IPS DF 6.9 (cell line): Measurements from ENCODE around the gene DDRGK1.

ENCODE experiments used
- DNase-seq: peaks from one replicate; pipeline ENCODE4 v3.0.0-alpha.2; 2013; ENCODE audit warnings: low read depth, low spot score
- H3K27ac ChIP-seq: one replicate; pipeline ENCODE4 v1.5.1; 2013; ENCODE audit warnings: low read length, control low read depth
- H3K27me3 ChIP-seq: 2 replicates; pipeline ENCODE4 v1.6.1; 2013; ENCODE audit warnings: mild to moderate bottlenecking, low read length; ENCODE audit not compliant: control insufficient read depth, insufficient read depth
- H3K36me3 ChIP-seq: 2 replicates; pipeline ENCODE4 v1.6.1; 2013; ENCODE audit warnings: low read length; ENCODE audit not compliant: control insufficient read depth, insufficient read depth
- H3K4me1 ChIP-seq: 2 replicates; pipeline ENCODE4 v1.6.1; 2013; ENCODE audit warnings: low read length; ENCODE audit not compliant: control insufficient read depth, insufficient read depth
- H3K4me3 ChIP-seq: 2 replicates; pipeline ENCODE4 v1.5.1; 2013; ENCODE audit warnings: mild to moderate bottlenecking, low read length
- H3K9me3 ChIP-seq: 2 replicates; pipeline ENCODE4 v1.6.1; 2013; ENCODE audit warnings: low read length, inconsistent platforms; ENCODE audit not compliant: control insufficient read depth, insufficient read depth
- WGBS: extraction: QIAGEN DNeasy Blood & Tissue Kit; methylation state at CpG from one replicate; pipeline ENCODE4 v1.1.7; 2013; ENCODE audit warnings: mixed read lengths, missing lambda C conversion rate; ENCODE audit not compliant: insufficient read length, insufficient coverage; 5-methylcytosine and 5-hydroxymethylcytosine counted together

DDRGK1 gene

DNA sequence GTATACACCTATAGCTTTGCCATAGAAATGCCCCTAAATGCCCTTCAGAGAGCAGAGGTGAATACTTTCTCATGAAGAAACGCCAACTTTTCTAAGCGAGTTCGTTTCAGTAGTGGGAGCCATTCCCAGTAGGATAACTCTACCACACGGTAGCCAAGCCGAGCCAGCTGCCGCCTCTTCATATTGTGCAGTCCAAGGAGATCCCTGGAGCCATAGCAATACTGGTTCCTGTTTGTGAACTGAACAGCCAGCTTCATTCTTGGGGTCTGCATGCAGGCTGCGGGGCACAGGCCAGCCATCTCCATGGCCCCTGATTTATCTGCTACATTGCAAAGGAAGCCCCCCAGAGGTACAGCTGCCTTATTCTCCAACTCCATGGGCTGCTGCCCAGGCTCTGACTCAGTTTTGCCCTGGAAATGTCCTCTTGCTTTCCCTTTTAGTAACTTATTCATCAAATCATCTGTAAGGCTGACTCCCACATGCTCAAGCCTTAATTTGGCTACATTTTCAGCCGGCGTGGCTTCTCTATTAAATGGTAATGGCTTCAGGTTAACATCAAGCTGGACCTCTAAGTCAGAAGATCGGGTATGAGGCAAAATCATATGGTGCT is 57.6 kb downstream of the DDRGK1 start:
- no CpG with 5 or more reads among the region's 10 CpGs for WGBS
- DNase-seq, result no peak
- no peaks in the 10 kb centered on the region for H3K27me3 ChIP-seq
- no peak overlapping the region for H3K4me3 ChIP-seq
- no peaks in the 10 kb centered on the region for H3K4me1 ChIP-seq
- no peak overlapping the region for H3K27ac ChIP-seq
- no peaks in the 10 kb centered on the region for H3K9me3 ChIP-seq
- peaks cover 3% of the 10 kb centered on the region; the same call in 1 of the 2 replicates for H3K36me3 ChIP-seq

DNA sequence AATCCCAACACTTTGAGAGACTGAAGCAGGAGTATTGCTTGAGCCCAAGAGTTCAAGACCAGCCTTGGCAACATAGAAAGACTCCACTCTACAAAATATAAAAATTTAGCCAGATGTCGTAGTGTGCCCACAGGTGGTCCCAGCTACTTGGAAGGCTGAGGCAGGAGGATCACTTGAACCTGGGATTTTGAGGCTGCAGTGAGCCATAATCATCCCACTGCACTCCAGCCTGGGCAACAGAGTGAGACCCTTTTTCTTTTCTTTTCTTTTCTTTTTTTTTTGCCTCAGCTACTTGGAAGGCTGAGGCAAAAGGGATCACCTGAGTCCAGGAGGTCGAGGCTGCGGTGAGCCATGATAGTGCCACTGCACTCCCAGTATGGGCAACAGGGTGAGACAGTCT is 62.7 kb downstream of the DDRGK1 start:
- Histone ChIP-seq H3K4me1 (no peaks in the 10 kb centered on the region), H3K27me3 (no peaks in the 10 kb centered on the region), H3K9me3 (no peaks in the 10 kb centered on the region), H3K36me3 (no peaks in the 10 kb centered on the region), H3K27ac (no peak overlapping the region), H3K4me3 (no peak overlapping the region)
- no peak for DNase-seq
- WGBS, result no CpG with 5 or more reads among the region's 3 CpGs
